ENCODE results near the gene CST11.

Gene CST11

GRCh38 chr20:23435626-23436539 is 16.8 kb downstream of the CST11 start:
- no peak for DNase-seq
- in situ Hi-C loops (cut with HindIII; ENCODE audit: low pct_ligation_motif_present, low pct_unique_long_range_greater_than_20kb, low sequenced_read_pairs): no loop called here

GRCh38 chr20:23434521-23435313 is 18.0 kb downstream of the CST11 start:
- DNase-seq: no peak
- in situ Hi-C loops (cut with HindIII; ENCODE audit: low pct_ligation_motif_present, low pct_unique_long_range_greater_than_20kb, low sequenced_read_pairs): no loop called here

DNA sequence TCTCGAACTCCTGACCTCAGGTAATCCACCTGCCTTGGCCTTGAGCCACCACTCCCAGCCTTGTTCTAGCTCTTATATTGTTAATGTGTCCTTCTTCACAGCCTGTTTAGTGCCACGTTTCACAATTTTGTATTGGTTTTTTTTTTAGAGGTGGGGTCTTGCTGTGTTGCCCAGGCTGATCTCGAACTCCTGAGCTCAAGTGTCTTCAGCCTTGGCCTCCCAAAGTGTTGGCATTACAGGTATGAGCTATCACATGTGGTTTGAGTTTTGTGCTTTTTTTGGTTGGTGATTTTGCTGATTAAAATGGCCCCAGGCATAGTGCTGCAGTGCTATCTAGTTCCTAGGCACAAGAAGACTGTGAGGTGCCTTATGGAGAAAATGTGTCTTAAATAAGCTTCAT is 19.0 kb downstream of the CST11 start:
- no peak for DNase-seq
- in situ Hi-C loops (cut with HindIII; ENCODE audit: low pct_ligation_motif_present, low pct_unique_long_range_greater_than_20kb, low sequenced_read_pairs): no loop called here

DNA sequence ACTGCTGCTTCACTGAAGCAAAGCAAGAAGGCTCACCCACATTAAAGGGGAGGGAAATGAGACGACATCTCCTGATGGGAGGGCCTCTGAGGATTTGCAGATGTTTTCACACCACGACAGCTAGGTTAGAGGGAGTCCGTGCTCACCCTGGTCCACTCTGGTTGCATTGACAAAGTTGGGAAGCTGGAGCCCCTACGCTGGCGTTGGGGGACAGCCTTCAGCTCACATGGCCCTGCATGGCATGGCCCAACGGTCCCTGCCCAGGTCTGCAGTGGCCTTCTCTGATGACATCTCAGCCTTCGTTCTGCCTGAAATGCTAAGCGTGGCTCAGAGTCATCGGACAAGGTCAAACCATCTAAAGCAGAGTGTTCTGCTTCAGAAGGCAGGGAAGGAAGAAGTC is 27.5 kb downstream of the CST11 start:
- no peak for DNase-seq
- in situ Hi-C loops (cut with HindIII; ENCODE audit: low pct_ligation_motif_present, low pct_unique_long_range_greater_than_20kb, low sequenced_read_pairs): no loop called here

DNA sequence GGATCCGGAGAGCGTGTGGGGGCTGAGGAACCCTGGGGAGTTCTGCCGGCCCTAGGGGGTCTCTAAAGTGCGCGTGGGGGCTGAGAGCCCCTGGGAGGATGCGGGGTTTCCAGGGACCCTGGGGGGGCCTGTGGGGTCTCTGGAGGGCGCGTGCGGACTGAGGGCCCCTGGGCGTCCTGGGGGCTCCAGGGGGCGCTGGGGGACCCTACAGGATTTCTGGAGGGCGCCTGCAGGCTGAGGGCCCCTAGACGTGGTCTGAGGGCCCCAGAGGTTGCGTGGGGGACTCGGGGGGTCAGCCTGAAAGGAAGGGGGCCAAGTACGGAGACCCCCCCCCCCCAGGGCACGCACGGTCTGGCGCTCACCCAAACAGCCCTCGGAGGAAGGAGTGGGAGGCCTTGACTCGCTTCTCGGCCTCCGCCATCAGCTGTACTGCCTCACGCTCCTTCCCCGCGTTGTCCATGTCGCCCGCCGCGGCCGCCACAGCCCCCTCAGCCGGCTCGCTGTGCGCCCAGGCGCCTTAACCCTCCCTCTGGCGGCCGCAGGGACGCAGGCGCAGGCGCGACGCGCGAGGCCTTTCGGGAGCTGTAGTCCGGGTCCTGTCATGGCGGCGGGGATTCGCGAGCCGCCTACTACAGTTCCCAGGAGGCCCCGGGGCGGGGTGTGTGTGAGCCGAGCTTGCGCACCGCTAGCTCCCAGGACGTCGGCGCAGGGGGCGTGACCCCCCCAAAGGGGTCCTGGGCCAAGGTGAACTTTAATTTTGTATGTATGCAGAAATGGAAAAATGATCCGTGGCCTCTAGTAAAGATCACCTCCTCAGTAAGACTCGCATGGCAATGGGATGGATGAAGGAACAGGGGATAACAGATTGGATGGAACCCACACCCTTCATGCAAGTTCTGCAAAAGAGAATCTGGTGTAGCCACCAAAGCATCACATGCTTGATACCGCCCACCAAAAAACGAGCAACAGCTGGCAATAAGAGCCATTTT is 31.4 kb downstream of the CST11 start, which contains the start of gene NAPB:
Gene NAPB, minus strand, starts transcription at position 546 of the 989 bp plus-strand sequence. Its CDS starts 86 bp downstream, at position 460.
- peak; percentile 89 for DNase-seq
- in situ Hi-C loops (cut with HindIII; ENCODE audit: low pct_ligation_motif_present, low pct_unique_long_range_greater_than_20kb, low sequenced_read_pairs): no loop called here

- peak; percentile 31 for DNase-seq
- in situ Hi-C loops (cut with HindIII; ENCODE audit: low pct_ligation_motif_present, low pct_unique_long_range_greater_than_20kb, low sequenced_read_pairs): no loop called here
Observed at GRCh38 chr20:23419995-23420901, 32.4 kb downstream of the CST11 start.

GRCh38 chr20:23419657-23419994 is 33.0 kb downstream of the CST11 start:
- no peak for DNase-seq
- in situ Hi-C loops (cut with HindIII; ENCODE audit: low pct_ligation_motif_present, low pct_unique_long_range_greater_than_20kb, low sequenced_read_pairs): no loop called here

DNA sequence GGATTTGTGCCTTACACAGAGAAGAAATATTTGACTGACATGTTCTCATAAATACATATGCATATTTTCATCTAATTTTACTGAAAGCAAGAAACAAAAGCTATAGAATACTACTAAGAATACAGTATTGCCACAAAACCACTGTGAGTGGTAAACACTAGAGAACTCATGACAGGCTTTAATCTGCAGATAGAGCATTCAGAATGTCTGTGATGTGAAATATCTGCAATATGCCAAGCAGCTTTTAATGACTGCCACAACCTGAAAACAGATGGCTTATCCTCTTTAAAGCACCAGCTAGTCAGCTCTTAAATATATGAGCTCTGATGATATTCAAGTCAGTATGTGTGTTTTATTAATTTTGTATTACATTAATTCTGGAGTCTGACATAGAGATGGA is 34.8 kb downstream of the CST11 start:
- DNase-seq: no peak
- in situ Hi-C loops (cut with HindIII; ENCODE audit: low pct_ligation_motif_present, low pct_unique_long_range_greater_than_20kb, low sequenced_read_pairs): no loop called here

GRCh38 chr20:23415959-23416583 is 36.6 kb downstream of the CST11 start:
- DNase-seq: no peak
- in situ Hi-C loops (cut with HindIII; ENCODE audit: low pct_ligation_motif_present, low pct_unique_long_range_greater_than_20kb, low sequenced_read_pairs): no loop called here

GRCh38 chr20:23415555-23415954 is 37.1 kb downstream of the CST11 start:
- DNase-seq: no peak
- in situ Hi-C loops (cut with HindIII; ENCODE audit: low pct_ligation_motif_present, low pct_unique_long_range_greater_than_20kb, low sequenced_read_pairs): no loop called here

GRCh38 chr20:23414526-23415188 is 38.0 kb downstream of the CST11 start:
- no peak for DNase-seq
- in situ Hi-C loops (cut with HindIII; ENCODE audit: low pct_ligation_motif_present, low pct_unique_long_range_greater_than_20kb, low sequenced_read_pairs): no loop called here

GRCh38 chr20:23413862-23414422 is 38.7 kb downstream of the CST11 start:
- DNase-seq: no peak
- in situ Hi-C loops (cut with HindIII; ENCODE audit: low pct_ligation_motif_present, low pct_unique_long_range_greater_than_20kb, low sequenced_read_pairs): no loop called here

- DNase-seq: no peak
- in situ Hi-C loops (cut with HindIII; ENCODE audit: low pct_ligation_motif_present, low pct_unique_long_range_greater_than_20kb, low sequenced_read_pairs): no loop called here
Observed at GRCh38 chr20:23412026-23412425, 40.6 kb downstream of the CST11 start.

GRCh38 chr20:23410916-23411695 is 41.6 kb downstream of the CST11 start:
- no peak for DNase-seq

GRCh38 chr20:23409800-23410199 is 42.9 kb downstream of the CST11 start:
- DNase-seq: no peak

More at GRCh38 chr20:23410916-23411695, 41.6 kb downstream of the CST11 start:
- in situ Hi-C loops (cut with HindIII; ENCODE audit: low pct_ligation_motif_present, low pct_unique_long_range_greater_than_20kb, low sequenced_read_pairs): no loop called here

GRCh38 chr20:23408957-23409356 is 43.7 kb downstream of the CST11 start:
- DNase-seq: no peak
- in situ Hi-C loops (cut with HindIII; ENCODE audit: low pct_ligation_motif_present, low pct_unique_long_range_greater_than_20kb, low sequenced_read_pairs): no loop called here

More at GRCh38 chr20:23409800-23410199, 42.9 kb downstream of the CST11 start:
- in situ Hi-C loops (cut with HindIII; ENCODE audit: low pct_ligation_motif_present, low pct_unique_long_range_greater_than_20kb, low sequenced_read_pairs): no loop called here
